CD8-positive, alpha-beta memory T cell (primary cell): Measurements from ENCODE around the gene SSC5D. TPM values are rescaled to one million over a fixed set of nuclear protein-coding genes. Genes with fewer than 3 reads are reported as not detected.
A peak's percentile ranks its signal among the peaks of the same experiment; 100 is the strongest.

Source experiments
- CTCF ChIA-PET: fragments of 350-600 bp; sonication (Branson Sonifier 250); formaldehyde crosslinking; loops from one replicate; lab custom pipeline; 2021; ENCODE audit warnings: antibody characterized with exemption; lab: Charles Lee
- POLR2A ChIA-PET: fragments of 350-600 bp; sonication (Branson Sonifier 250); formaldehyde crosslinking; loops from one replicate; lab custom pipeline; 2021; ENCODE audit warnings: antibody characterized with exemption; lab: Charles Lee
- DNase-seq, 5 donors: peaks; one replicate each; pipeline versions ENCODE4 v3.0.0 to v3.0.0-alpha.2; 2020 to 2022; ENCODE audit warnings: mixed read lengths in 1 of 5
- H3K27ac ChIP-seq: one replicate; pipeline ENCODE4 v1.7.0; 2013; ENCODE audit warnings: low read depth, mild to moderate bottlenecking, low read length, moderate library complexity
- H3K27me3 ChIP-seq: 2 replicates; pipeline ENCODE4 v1.7.0; 2013; ENCODE audit warnings: low read length, mild to moderate bottlenecking; ENCODE audit not compliant: insufficient read depth, poor library complexity, severe bottlenecking
- H3K36me3 ChIP-seq: 2 replicates; pipeline ENCODE4 v1.7.0; 2013; ENCODE audit warnings: mild to moderate bottlenecking, low read length, moderate library complexity; ENCODE audit not compliant: insufficient read depth
- H3K4me1 ChIP-seq: 2 replicates; pipeline ENCODE4 v1.7.0; 2013; ENCODE audit warnings: mild to moderate bottlenecking, low read length, moderate library complexity; ENCODE audit not compliant: insufficient read depth
- H3K4me3 ChIP-seq: 2 replicates; pipeline ENCODE4 v1.7.0; 2013; ENCODE audit warnings: mild to moderate bottlenecking, low read length
- H3K9me3 ChIP-seq: 2 replicates; pipeline ENCODE4 v1.7.0; 2013; ENCODE audit warnings: mild to moderate bottlenecking, low read length
- H3K27ac Mint-ChIP-seq, 8 donors: one replicate each; pipeline ENCODE4 v1.8.0; 2020 to 2021; ENCODE audit warnings: mixed read lengths in 8 of 8, mild to moderate bottlenecking in 6 of 8, inconsistent platforms in 3 of 8, moderate library complexity in 3 of 8
- H3K27me3 Mint-ChIP-seq, 2 donors: one replicate each; pipeline ENCODE4 v1.8.0; 2020 to 2021; ENCODE audit warnings: mixed read lengths in 2 of 2, mild to moderate bottlenecking in 1 of 2, moderate library complexity in 1 of 2
- H3K36me3 Mint-ChIP-seq, 3 donors: one replicate each; pipeline ENCODE4 v1.8.0; 2020 to 2021; ENCODE audit warnings: mixed read lengths in 3 of 3, inconsistent platforms in 1 of 3, mild to moderate bottlenecking in 1 of 3
- H3K4me1 Mint-ChIP-seq, 3 donors: one replicate each; pipeline ENCODE4 v1.8.0; 2020 to 2021; ENCODE audit warnings: mixed read lengths in 3 of 3, inconsistent platforms in 1 of 3, mild to moderate bottlenecking in 1 of 3
- H3K4me3 Mint-ChIP-seq, 7 donors: one replicate each; pipeline ENCODE4 v1.8.0; 2020 to 2021; ENCODE audit warnings: mixed read lengths in 7 of 7, mild to moderate bottlenecking in 6 of 7, moderate library complexity in 4 of 7, inconsistent platforms in 2 of 7
- H3K9me3 Mint-ChIP-seq, 5 donors: one replicate each; pipeline ENCODE4 v1.8.0; 2020 to 2022; ENCODE audit warnings: mixed read lengths in 5 of 5, mild to moderate bottlenecking in 3 of 5, moderate library complexity in 2 of 5, inconsistent platforms in 1 of 5
- polyA plus RNA-seq: library from polyadenylated mRNA; unstranded; fragments of 300-500 nt; fragmentation: Illumina TruSeq; gene quantifications from one replicate; pipeline ENCODE4 v1.2.3, GENCODE V29; 2021
- total RNA-seq, 2 experiments: library from RNA; stranded (reverse); gene quantifications; one replicate each; pipeline ENCODE4 v1.2.3, GENCODE V29; 2021

SSC5D gene
- total and polyA plus RNA-seq, 3 experiments from 2014 or later: 0.35 to 1.2 TPM; not detected in 1

DNA sequence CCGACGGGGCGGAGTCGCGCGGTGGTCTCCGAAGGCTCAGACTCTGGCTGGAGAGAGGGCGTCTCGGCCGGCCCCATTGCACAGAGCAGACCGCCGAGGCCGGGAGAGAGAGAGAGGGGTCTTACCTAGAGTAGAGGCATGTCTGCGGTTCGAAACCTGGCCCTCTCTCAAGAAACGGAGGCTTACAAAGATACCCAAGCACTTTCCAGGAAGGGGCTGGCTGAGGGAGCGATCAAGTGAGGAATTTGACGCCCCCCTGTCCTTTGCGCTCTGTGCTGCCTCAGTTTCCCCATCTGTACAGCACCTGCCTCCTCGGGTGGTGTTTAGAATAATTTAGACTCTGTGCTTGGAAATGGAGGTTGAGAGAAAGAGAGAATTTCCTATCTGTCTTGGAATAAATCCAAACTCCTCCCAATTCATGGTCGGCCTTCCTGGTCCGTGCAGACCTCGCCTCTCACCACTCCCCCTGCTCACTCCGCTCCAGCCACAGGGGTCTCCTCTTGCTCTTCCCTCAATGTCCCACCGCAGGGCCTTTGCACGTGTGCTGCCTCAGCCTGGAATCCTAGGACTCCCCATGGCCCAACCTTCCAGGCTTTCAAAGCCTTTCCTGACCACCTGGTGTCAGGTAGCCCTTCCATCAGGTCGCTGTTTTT is 26.1 kb upstream of the SSC5D start:
- peaks cover 5% of the 10 kb centered on the region for H3K4me1 ChIP-seq
- H3K27me3 ChIP-seq: no peaks in the 10 kb centered on the region
- POLR2A ChIA-PET: interaction anchor here (0.7 to 1.5 kb wide), 9 partner anchors 14 to 1013 kb away, joined by 3 to 9 read pairs (median 3); partner anchors contain the start of genes FIZ1, KMT5C, LENG8 and NAT14
- Mint-ChIP-seq H3K27ac (peak overlapping the region; percentile 15 to 96 (median 84)), H3K27me3 (peaks cover 2 to 3% of the 10 kb centered on the region in 2 donors), H3K9me3 (no peaks in the 10 kb centered on the region), H3K36me3 (peaks cover 0 to 3% (median 0%) of the 10 kb centered on the region in 3 donors), H3K4me3 (peak overlapping the region; percentile 80 to 97 (median 87)), H3K4me1 (peaks cover 24 to 26% (median 25%) of the 10 kb centered on the region in 3 donors)
- CTCF ChIA-PET: interaction anchor here (0.7 to 2.6 kb wide), 4 partner anchors 15 to 321 kb away, joined by 3 to 13 read pairs (median 4); partner anchors contain the start of gene ZNF784
- H3K36me3 ChIP-seq: no peaks in the 10 kb centered on the region
- H3K9me3 ChIP-seq: no peaks in the 10 kb centered on the region
- H3K27ac ChIP-seq: peak overlapping the region; percentile 76
- H3K4me3 ChIP-seq: peak overlapping the region; percentile 69
- DNase-seq: no peak

DNA sequence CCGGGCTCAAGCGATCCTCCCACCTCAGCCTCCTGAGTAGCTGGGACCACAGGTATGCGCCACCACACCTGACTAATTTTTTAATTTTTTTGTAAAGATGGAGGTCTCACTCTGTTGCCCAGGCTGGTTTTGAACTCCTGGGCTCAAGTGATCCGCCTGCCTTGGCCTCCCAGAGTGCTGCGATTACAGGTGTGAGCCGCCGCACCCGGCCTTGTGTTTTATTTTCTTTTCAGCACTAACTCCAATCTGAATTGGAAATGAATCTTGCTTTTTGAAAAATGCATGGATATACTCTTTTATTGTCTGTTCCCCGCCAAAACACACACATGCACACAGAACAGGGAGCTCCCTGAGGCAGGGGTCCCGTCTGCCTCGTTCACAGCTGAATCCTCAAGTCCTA is 25.5 kb upstream of the SSC5D start:
- H3K4me1 Mint-ChIP-seq: peaks cover 24 to 26% (median 25%) of the 10 kb centered on the region in 3 donors
- peak overlapping the region in 6 of 7 donors; percentile 86 to 97 (median 88) for H3K4me3 Mint-ChIP-seq
- Histone ChIP-seq H3K4me1 (peaks cover 9% of the 10 kb centered on the region), H3K9me3 (no peaks in the 10 kb centered on the region), H3K36me3 (no peaks in the 10 kb centered on the region), H3K27ac (peak overlapping the region; percentile 1), H3K27me3 (no peaks in the 10 kb centered on the region), H3K4me3 (no peak overlapping the region)
- H3K36me3 Mint-ChIP-seq: peaks cover 0 to 3% (median 0%) of the 10 kb centered on the region in 3 donors
- ChIA-PET POLR2A (interaction anchor here (1.5 kb wide), 1 partner anchor 13 kb away, joined by 3 read pairs; no protein-coding TSS in a partner anchor), CTCF (interaction anchor here (2.6 kb wide), 1 partner anchor 41 kb away, joined by 13 read pairs; no protein-coding TSS in a partner anchor)
- H3K9me3 Mint-ChIP-seq: no peaks in the 10 kb centered on the region
- no peak for DNase-seq
- peaks cover 2 to 3% of the 10 kb centered on the region in 2 donors for H3K27me3 Mint-ChIP-seq
- peak overlapping the region in 4 of 8 donors; percentile 15 to 88 (median 62) for H3K27ac Mint-ChIP-seq

DNA sequence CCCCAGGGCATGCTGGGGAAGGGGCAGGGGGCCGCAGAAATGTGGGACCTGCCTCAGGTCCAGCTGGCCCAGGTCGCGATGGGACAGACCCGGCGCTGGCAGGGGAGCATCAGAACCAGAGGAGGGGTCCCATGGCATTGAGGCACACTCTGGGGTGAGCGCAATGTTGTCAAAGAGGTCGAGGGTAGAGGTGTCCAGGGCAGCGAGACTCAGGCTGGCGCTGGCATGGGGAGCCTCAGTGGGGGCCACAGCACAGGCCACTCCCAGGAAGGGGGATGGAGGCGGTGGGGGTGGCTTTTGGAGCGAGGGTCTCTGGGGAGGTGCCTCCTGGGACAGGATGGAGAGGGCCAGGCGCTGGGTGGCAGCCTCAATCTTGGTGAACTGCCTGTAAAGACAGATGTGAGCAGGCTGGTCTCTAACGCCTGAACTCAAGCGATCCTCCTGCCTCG is 24.6 kb upstream of the SSC5D start:
- Mint-ChIP-seq H3K4me1 (peaks cover 26 to 29% (median 29%) of the 10 kb centered on the region in 3 donors), H3K27me3 (peaks cover 2 to 3% of the 10 kb centered on the region in 2 donors), H3K27ac (no peak overlapping the region), H3K4me3 (peak overlapping the region in 2 of 7 donors; percentile 9 to 21), H3K36me3 (peaks cover 0 to 3% (median 0%) of the 10 kb centered on the region in 3 donors), H3K9me3 (no peaks in the 10 kb centered on the region)
- Histone ChIP-seq H3K4me1 (peaks cover 13% of the 10 kb centered on the region), H3K4me3 (no peak overlapping the region), H3K27ac (no peak overlapping the region), H3K9me3 (no peaks in the 10 kb centered on the region), H3K27me3 (no peaks in the 10 kb centered on the region), H3K36me3 (no peaks in the 10 kb centered on the region)
- CTCF ChIA-PET: interaction anchor here (2.6 kb wide), 1 partner anchor 40 kb away, joined by 13 read pairs; no protein-coding TSS in a partner anchor
- POLR2A ChIA-PET: interaction anchor here (1.5 kb wide), 1 partner anchor 12 kb away, joined by 3 read pairs; no protein-coding TSS in a partner anchor
- no peak for DNase-seq

DNA sequence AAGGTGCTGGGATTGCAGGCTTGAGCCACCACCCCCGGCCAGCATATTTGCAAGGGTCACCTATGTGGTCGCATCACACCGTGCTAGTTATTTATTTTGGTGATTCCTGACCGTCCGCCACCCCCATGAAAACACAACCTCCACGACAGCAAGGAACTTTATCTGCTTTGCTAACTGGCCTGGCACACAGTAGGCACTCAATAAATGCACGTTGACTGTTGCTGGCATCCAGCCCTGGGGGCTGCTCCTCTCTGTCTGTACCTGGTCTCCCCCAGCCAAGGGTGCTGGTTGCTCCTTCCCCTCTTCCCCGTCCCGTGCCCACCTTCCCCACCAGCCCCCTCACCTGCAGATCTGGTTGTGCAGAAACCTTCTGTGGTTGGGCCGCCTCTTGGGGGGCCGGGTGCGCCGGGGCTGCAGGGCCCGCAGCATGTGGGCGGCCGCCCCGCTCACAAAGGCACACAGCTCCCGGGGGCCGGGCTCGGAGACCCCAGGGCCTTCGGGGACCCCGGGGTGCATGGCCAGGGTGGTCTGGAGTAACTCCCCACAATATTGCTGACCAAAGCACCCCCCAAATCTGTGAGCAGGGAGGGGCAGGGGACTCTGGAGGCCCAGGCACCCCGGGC is 24.1 kb upstream of the SSC5D start:
- Histone ChIP-seq H3K9me3 (no peaks in the 10 kb centered on the region), H3K4me1 (peaks cover 13% of the 10 kb centered on the region), H3K36me3 (no peaks in the 10 kb centered on the region), H3K4me3 (no peak overlapping the region), H3K27ac (no peak overlapping the region), H3K27me3 (no peaks in the 10 kb centered on the region)
- Mint-ChIP-seq H3K27me3 (peaks cover 2 to 3% of the 10 kb centered on the region in 2 donors), H3K4me1 (peaks cover 26 to 29% (median 29%) of the 10 kb centered on the region in 3 donors), H3K27ac (no peak overlapping the region), H3K9me3 (no peaks in the 10 kb centered on the region), H3K36me3 (peaks cover 0 to 3% (median 0%) of the 10 kb centered on the region in 3 donors), H3K4me3 (peak overlapping the region in 2 of 7 donors; percentile 9 to 21)
- ChIA-PET CTCF (no interaction called here), POLR2A (no interaction called here)
- DNase-seq: no peak

DNA sequence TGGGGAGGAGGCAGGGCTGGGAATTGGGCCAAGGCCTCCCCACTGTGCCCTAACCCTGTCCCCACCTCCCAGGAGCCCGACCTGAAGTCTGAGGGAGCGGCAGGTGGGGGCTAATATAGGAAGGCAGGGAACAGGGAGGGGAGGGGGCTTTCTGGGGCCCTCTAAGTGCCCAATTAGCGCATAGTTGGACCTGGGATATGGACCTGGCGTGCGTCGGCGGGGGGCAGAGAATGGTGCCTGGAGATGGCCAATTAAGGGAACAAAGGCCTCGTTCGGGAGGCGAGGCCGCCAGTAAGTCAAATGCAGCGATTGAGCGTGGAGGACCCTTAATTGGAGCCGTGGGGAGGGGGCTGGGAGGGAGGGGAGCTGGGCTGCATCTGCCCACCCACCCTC is 23.6 kb upstream of the SSC5D start, which contains the start of gene C19orf85:
Gene C19orf85, minus strand, starts transcription at position 90 of the 393 bp plus-strand sequence. CDS start 197 bp downstream, outside the sequence.
- Mint-ChIP-seq H3K4me3 (peak within 1 kb of the TSS in 2 of 7 donors; percentile 9 to 21), H3K27me3 (peaks cover 2 to 3% of the 10 kb centered on the region in 2 donors), H3K27ac (no peak within 1 kb of the TSS), H3K9me3 (no peaks in the 10 kb centered on the region), H3K4me1 (peaks cover 26 to 29% (median 29%) of the 10 kb centered on the region in 3 donors), H3K36me3 (peaks cover 0 to 3% (median 0%) of the 10 kb centered on the region in 3 donors)
- no peak for DNase-seq
- ChIA-PET POLR2A (no interaction called here), CTCF (no interaction called here)
- Histone ChIP-seq H3K4me1 (peaks cover 13% of the 10 kb centered on the region), H3K4me3 (no peak within 1 kb of the TSS), H3K27ac (no peak within 1 kb of the TSS), H3K27me3 (no peaks in the 10 kb centered on the region), H3K9me3 (no peaks in the 10 kb centered on the region), H3K36me3 (no peaks in the 10 kb centered on the region)

DNA sequence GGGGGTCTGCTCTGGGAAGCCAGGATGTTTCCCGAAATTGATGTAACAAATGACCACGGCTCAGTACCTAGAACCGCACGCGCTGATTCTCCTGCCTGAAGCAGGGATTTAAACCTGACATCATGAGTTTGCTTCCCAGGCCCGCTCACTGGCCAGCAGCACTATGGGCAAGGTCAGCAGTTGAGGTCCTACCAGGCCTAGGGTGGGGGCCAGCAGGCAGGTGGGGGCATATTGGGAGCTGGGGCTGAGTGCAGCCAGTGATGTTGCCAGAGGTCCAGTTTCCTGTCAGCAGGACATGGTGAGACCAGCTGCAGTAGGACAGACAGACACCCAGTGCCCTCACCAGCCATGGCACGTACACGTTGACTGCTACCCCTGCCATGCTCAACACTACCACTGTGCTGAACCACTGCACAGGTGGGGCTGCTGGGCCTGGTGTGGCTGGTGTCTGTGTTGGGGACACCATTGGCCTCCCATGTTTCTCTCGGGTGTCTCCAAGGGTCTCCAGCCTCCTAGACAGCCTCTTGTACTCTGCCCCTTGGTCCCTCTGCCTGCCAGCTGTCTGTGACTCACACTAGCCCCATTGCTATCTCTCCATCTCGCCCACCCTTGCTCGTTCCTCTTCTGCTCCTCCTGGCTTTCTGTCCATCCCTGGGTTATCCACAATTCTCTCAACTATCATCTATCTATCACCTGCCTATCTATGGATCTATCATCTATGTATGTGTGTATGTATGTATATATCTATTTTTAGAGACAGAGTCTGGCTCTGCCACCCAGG is 22.6 kb upstream of the SSC5D start:
- Mint-ChIP-seq H3K27ac (no peak overlapping the region), H3K36me3 (peaks cover 0 to 3% (median 0%) of the 10 kb centered on the region in 3 donors), H3K27me3 (peaks cover 2 to 3% of the 10 kb centered on the region in 2 donors), H3K9me3 (no peaks in the 10 kb centered on the region), H3K4me1 (peaks cover 18 to 21% (median 20%) of the 10 kb centered on the region in 3 donors), H3K4me3 (peak overlapping the region in 1 of 7 donors; percentile 2)
- no peak overlapping the region for H3K4me3 ChIP-seq
- no peak for DNase-seq
- CTCF ChIA-PET: interaction anchor here (1.1 to 3.9 kb wide), 4 partner anchors 11 to 167 kb away, joined by 3 to 56 read pairs (median 22); partner anchors contain the start of genes ZNF628 and ZNF865
- H3K27me3 ChIP-seq: no peaks in the 10 kb centered on the region
- POLR2A ChIA-PET: no interaction called here
- no peak overlapping the region for H3K27ac ChIP-seq
- H3K9me3 ChIP-seq: no peaks in the 10 kb centered on the region
- peaks cover 13% of the 10 kb centered on the region for H3K4me1 ChIP-seq
- no peaks in the 10 kb centered on the region for H3K36me3 ChIP-seq

DNA sequence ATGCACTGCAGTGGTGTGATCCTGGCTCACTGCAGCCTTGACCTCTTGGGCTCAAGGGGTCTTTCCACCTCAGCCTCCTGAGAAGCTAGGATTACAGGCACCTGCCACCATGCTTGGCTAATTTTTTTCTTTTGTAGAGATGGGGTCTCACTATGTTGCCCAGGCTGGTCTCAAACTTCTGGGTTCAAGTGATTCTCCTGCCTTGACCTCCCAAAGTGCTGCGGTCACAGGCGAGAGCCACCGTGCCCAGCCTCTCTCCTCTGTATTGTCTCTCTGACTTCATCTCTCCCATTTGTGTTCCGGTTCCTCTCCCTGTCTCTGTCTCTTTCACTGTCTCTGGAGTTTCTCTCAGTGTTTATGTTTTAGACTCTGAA is 22.0 kb upstream of the SSC5D start:
- peaks cover 0 to 3% (median 0%) of the 10 kb centered on the region in 3 donors for H3K36me3 Mint-ChIP-seq
- H3K27me3 Mint-ChIP-seq: peaks cover 2 to 3% of the 10 kb centered on the region in 2 donors
- Histone ChIP-seq H3K36me3 (no peaks in the 10 kb centered on the region), H3K4me1 (peaks cover 13% of the 10 kb centered on the region), H3K27me3 (no peaks in the 10 kb centered on the region), H3K4me3 (no peak overlapping the region), H3K27ac (no peak overlapping the region), H3K9me3 (no peaks in the 10 kb centered on the region)
- H3K9me3 Mint-ChIP-seq: no peaks in the 10 kb centered on the region
- peak overlapping the region in 1 of 8 donors; percentile 5 for H3K27ac Mint-ChIP-seq
- POLR2A ChIA-PET: no interaction called here
- no peak for DNase-seq
- peaks cover 14 to 17% (median 16%) of the 10 kb centered on the region in 3 donors for H3K4me1 Mint-ChIP-seq
- H3K4me3 Mint-ChIP-seq: peak overlapping the region in 1 of 7 donors; percentile 41
- CTCF ChIA-PET: interaction anchor here (1.1 to 3.9 kb wide), 6 partner anchors 8 to 166 kb away, joined by 3 to 56 read pairs (median 13); partner anchors contain the start of genes ZNF628 and ZNF865
